DOHH2 (cell line): Measurements from ENCODE around the gene MRFAP1.

Experiments used
- H3F3A ChIP-seq: fragments of 200-600 bp; sonication (generic), shearing (Covaris generic); 2 replicates; pipeline ENCODE4 v1.6.0; 2016; ENCODE audit warnings: antibody characterized with exemption, mild to moderate bottlenecking; ENCODE audit not compliant: control insufficient read depth, insufficient read depth
- H3K27ac ChIP-seq: fragments of 200-600 bp; sonication (generic); 2 replicates; pipeline ENCODE4 v1.5.1; 2014; ENCODE audit warnings: low read depth, mild to moderate bottlenecking, low read length, moderate library complexity
- H3K27me3 ChIP-seq: fragments of 200-600 bp; sonication (generic); 2 replicates; pipeline ENCODE4 v1.6.1; 2014; ENCODE audit warnings: mild to moderate bottlenecking, low read length, mixed read lengths; ENCODE audit not compliant: control insufficient read depth
- H3K36me3 ChIP-seq: fragments of 200-600 bp; sonication (generic); 2 replicates; pipeline ENCODE4 v1.6.1; 2014; ENCODE audit warnings: mild to moderate bottlenecking, low read length, moderate library complexity, mixed read lengths; ENCODE audit not compliant: control insufficient read depth
- H3K4me1 ChIP-seq: fragments of 200-600 bp; sonication (generic); 2 replicates; pipeline ENCODE4 v1.6.1; 2014; ENCODE audit warnings: mild to moderate bottlenecking, low read length, mixed read lengths; ENCODE audit not compliant: control insufficient read depth
- H3K4me2 ChIP-seq: fragments of 200-600 bp; sonication (generic); 2 replicates; pipeline ENCODE4 v1.6.0; 2014; ENCODE audit warnings: mild to moderate bottlenecking, low read length, moderate library complexity
- H3K4me3 ChIP-seq: fragments of 200-600 bp; sonication (generic); 2 replicates; pipeline ENCODE4 v1.5.1; 2014; ENCODE audit warnings: mild to moderate bottlenecking, low read length, mixed read lengths
- H3K79me2 ChIP-seq: fragments of 200-600 bp; sonication (generic); 2 replicates; pipeline ENCODE4 v1.6.1; 2014; ENCODE audit warnings: mild to moderate bottlenecking, low read length, mixed read lengths; ENCODE audit not compliant: control insufficient read depth
- H3K9me2 ChIP-seq: fragments of 200-600 bp; sonication (generic); replicated peaks from 2 replicates; pipeline ENCODE4 v1.6.1; 2014; ENCODE audit warnings: mild to moderate bottlenecking, low read length, mixed read lengths; ENCODE audit not compliant: control insufficient read depth
- H3K9me3 ChIP-seq: fragments of 200-600 bp; sonication (generic); 2 replicates; pipeline ENCODE4 v1.6.1; 2014; ENCODE audit warnings: antibody characterized with exemption, low read length, mixed read lengths; ENCODE audit not compliant: control insufficient read depth, insufficient read depth
- H4K20me1 ChIP-seq: fragments of 200-600 bp; sonication (generic); 2 replicates; pipeline ENCODE4 v1.6.0; 2014; ENCODE audit warnings: low read depth, mild to moderate bottlenecking, antibody characterized with exemption, low read length, moderate library complexity; ENCODE audit not compliant: control insufficient read depth, insufficient read depth
- CTCF ChIP-seq: fragments of 200-600 bp; sonication (generic); IDR thresholded peaks from one replicate; pipeline ENCODE4 v1.5.1; 2014; ENCODE audit warnings: antibody characterized with exemption, mild to moderate bottlenecking, low read depth, low read length; ENCODE audit not compliant: poor library complexity, severe bottlenecking
- EZH2phosphoT487 ChIP-seq: fragments of 200-600 bp; sonication (generic); IDR thresholded peaks from 2 replicates; pipeline ENCODE4 v1.6.1; 2017; ENCODE audit warnings: borderline replicate concordance, mild to moderate bottlenecking, antibody characterized with exemption, low read length, moderate library complexity, mixed read lengths

Gene MRFAP1

DNA sequence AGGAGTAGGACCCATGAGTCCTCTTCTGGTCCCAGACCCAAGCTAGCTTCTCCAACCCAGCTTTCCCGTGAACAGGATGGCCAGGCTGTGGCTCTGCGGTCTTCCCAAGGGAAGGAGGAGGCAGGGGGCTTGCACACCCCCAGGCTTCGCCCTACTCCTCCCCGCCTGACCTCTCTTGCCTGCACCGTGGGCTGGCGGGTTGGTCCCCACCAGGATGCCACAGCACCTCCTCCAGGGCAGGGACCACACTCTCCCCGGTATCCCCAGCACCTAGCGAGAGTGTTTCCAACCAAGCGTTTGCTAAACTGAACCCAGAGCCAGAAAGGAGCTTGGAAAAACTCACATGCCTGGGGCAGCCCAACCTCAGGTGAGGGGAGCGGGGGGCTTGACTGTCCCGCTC lies 44.2 kb downstream of the MRFAP1 start:
- no peaks in the 10 kb centered on the region for H3K9me2 ChIP-seq
- H3K27me3 ChIP-seq, result no peaks in the 10 kb centered on the region
- H3K79me2 ChIP-seq, result peaks cover 8% of the 10 kb centered on the region; the same call in 1 of the 2 replicates
- H3K27ac ChIP-seq, result no peak overlapping the region
- H3K4me3 ChIP-seq, result no peak overlapping the region
- no peaks in the 10 kb centered on the region for H3K4me1 ChIP-seq
- no peaks in the 10 kb centered on the region for H3K36me3 ChIP-seq
- no peak overlapping the region for H3K4me2 ChIP-seq
- H3K9me3 ChIP-seq, result no peaks in the 10 kb centered on the region
- peaks cover 7% of the 10 kb centered on the region; the same call in 1 of the 2 replicates for H3F3A ChIP-seq
- H4K20me1 ChIP-seq, result no peaks in the 10 kb centered on the region; the same call in 1 of the 2 replicates
- no peak for TF ChIP-seq EZH2phosphoT487
- TF ChIP-seq CTCF, result no peak

DNA sequence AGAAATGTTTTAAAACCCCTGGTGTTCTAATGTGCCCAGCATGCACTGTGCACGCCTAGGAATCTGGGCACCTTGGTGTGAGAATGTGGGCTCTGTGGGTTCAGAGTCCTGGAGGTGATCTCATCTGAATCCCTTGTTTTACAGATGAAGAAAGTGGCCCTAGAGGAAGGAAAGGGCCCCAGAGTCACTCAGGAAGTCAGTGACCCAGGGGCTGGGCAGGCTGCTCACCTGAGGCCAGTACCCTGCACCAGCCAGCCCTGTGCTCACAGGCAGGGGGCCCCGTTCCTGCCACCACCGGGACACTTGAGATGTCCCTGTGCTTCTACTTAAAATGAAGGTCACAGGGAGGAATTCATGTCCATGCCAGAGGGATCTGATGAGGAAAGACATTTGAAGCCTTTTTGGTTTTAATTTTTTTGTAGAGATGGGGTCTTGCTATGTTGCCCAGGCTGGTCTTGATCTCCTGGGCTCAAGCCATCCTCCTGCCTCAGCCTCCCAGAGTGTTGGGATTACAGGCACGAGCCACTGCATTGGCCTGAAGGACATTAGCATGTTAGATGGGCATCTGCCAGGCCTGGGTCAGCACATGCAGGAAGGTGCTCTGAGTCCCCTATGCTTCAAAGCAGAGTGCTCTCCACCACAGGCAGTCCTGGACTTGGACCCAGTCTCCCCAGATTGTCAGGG lies 45.8 kb downstream of the MRFAP1 start:
- no peaks in the 10 kb centered on the region for H4K20me1 ChIP-seq
- no peak overlapping the region for H3K4me3 ChIP-seq
- no peak overlapping the region for H3K27ac ChIP-seq
- no peak overlapping the region for H3K4me2 ChIP-seq
- no peaks in the 10 kb centered on the region for H3K36me3 ChIP-seq
- H3K27me3 ChIP-seq, result no peaks in the 10 kb centered on the region
- H3K9me2 ChIP-seq, result no peaks in the 10 kb centered on the region
- no peaks in the 10 kb centered on the region for H3K4me1 ChIP-seq
- TF ChIP-seq EZH2phosphoT487 (no peak), CTCF (no peak)
- H3K79me2 ChIP-seq, result peaks cover 2% of the 10 kb centered on the region; the same call in 1 of the 2 replicates
- H3K9me3 ChIP-seq, result no peaks in the 10 kb centered on the region
- no peaks in the 10 kb centered on the region for H3F3A ChIP-seq

- no peaks in the 10 kb centered on the region for H3F3A ChIP-seq
- no peak overlapping the region for H3K4me3 ChIP-seq
- no peak overlapping the region for H3K27ac ChIP-seq
- H3K4me1 ChIP-seq, result no peaks in the 10 kb centered on the region
- no peaks in the 10 kb centered on the region for H3K79me2 ChIP-seq
- no peaks in the 10 kb centered on the region for H4K20me1 ChIP-seq
- no peaks in the 10 kb centered on the region for H3K27me3 ChIP-seq
- TF ChIP-seq CTCF (no peak), EZH2phosphoT487 (no peak)
- H3K9me3 ChIP-seq, result no peaks in the 10 kb centered on the region
- no peaks in the 10 kb centered on the region for H3K36me3 ChIP-seq
- H3K4me2 ChIP-seq, result no peak overlapping the region
- H3K9me2 ChIP-seq, result no peaks in the 10 kb centered on the region
Observed at GRCh38 chr4:6687947-6688878, 47.7 kb downstream of the MRFAP1 start.
